ENCODE measurements around the gene RAB15.

DNA sequence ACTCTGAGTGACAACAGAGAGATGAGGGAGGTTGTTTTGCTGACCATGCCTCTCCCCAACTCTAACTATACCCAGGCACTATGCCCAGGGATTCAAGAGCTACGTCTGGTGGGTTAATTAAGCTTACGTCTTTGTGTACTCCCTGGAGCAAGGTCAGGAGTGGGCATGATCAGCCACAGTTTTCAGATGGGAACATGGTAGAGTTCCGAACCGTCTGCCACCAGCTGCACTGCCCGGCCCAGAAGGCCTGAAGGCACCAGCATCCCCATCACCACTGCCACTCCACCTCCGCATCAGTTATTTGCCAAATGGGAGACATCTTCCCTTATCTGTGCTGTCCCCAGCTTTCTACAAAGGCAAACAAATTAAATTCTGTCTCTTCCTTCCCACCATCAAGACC is 18.5 kb downstream of the RAB15 start:
- no peak for TF ChIP-seq POLR2A (IDR thresholded peaks at IDR 0.05)
- TF ChIP-seq CTCF (IDR thresholded peaks at IDR 0.05) = no peak
